ENCODE results near the gene ULK3. TPM values are rescaled to one million over a fixed set of nuclear protein-coding genes. Genes with fewer than 3 reads are reported as not detected.

ULK3 gene
- total RNA-seq, 1 experiment from 2014 or later, result 48.4 TPM

- ATAC-seq (no peak), DNase-seq (ENCODE audit: low read depth, low spot score) (no peak)
- Histone ChIP-seq H3K9me3 (ENCODE audit: control insufficient read depth in 1 of 2, insufficient read depth in 1 of 2, low read depth in 1 of 2, low read length in 2 of 2) (no peaks in the 10 kb centered on the region), H3K4me2 (ENCODE audit: low read length) (no peak overlapping the region), H4K20me1 (ENCODE audit: insufficient read depth) (peaks cover 9% of the 10 kb centered on the region; the same call in 1 of the 2 replicates), H3K36me3 (ENCODE audit: control insufficient read depth in 1 of 2, insufficient read depth in 2 of 2, low read length in 2 of 2) (peaks cover 0 to 4% of the 10 kb centered on the region in 2 experiments; a peak in 3 of 4 replicates), H3K4me1 (ENCODE audit: control insufficient read depth in 1 of 2, insufficient read depth in 2 of 2, low read length in 2 of 2) (peaks cover 0 to 4% of the 10 kb centered on the region in 2 experiments; a peak in 3 of 4 replicates), H3K79me2 (ENCODE audit: insufficient read depth, low read length) (peaks cover 44% of the 10 kb centered on the region), H2AFZ (ENCODE audit: low read depth, low read length, poor library complexity, severe bottlenecking) (no peak overlapping the region), H3K9ac (ENCODE audit: low read length) (no peak overlapping the region), H3K9me2 (ENCODE audit: insufficient read depth) (no peaks in the 10 kb centered on the region), H3K27ac (ENCODE audit: low read depth, low read length) (no peak overlapping the region), H3K4me3 (replicated peaks in 1 of 2; ENCODE audit: low read depth in 1 of 2, low read length in 2 of 2) (no peak overlapping the region), H3K27me3 (ENCODE audit: insufficient read depth, low read length) (no peaks in the 10 kb centered on the region)
- ChIA-PET CTCF (interaction anchor here (1.9 kb wide), 1 partner anchor 23 kb away, joined by 5 read pairs; no protein-coding TSS in a partner anchor), RAD21 (ENCODE audit: low non-redundant PET in 1 of 2, low total read pairs in 2 of 2, uncharacterized antibody in 2 of 2, unreplicated experiment in 2 of 2) (interaction anchor here in 1 of 2 experiments (1.0 kb wide), 1 partner anchor 23 kb away, joined by 3 read pairs; no protein-coding TSS in a partner anchor), POLR2A (interaction anchor here (1.3 kb wide), 1 partner anchor 334 kb away, joined by 3 read pairs; the partner anchor contains the start of gene UBL7)
- intact Hi-C loops (cut with micrococcal nuclease), result no loop called here
- BruUV-seq (replicated peaks), result no TSS peak
- TF ChIP-seq SP1 (IDR thresholded peaks at IDR 0.05; ENCODE audit: low read depth), result no peak
- no peak for TF ChIP-seq SRF (IDR thresholded peaks at IDR 0.05; ENCODE audit: low read depth)
- no peak for TF ChIP-seq ELF1 (IDR thresholded peaks at IDR 0.05; ENCODE audit: borderline replicate concordance, low read depth)
- no peak for TF ChIP-seq JUND (IDR thresholded peaks at IDR 0.05)
- no peak for TF ChIP-seq REST (IDR thresholded peaks at IDR 0.05; ENCODE audit: low read depth)
- TF ChIP-seq EZH2 (IDR thresholded peaks at IDR 0.05), result no peak
- TF ChIP-seq ZNF274 (IDR thresholded peaks at IDR 0.05; ENCODE audit: low read depth, low read length), result no peak
- no peak for TF ChIP-seq SIN3A (IDR thresholded peaks at IDR 0.05; ENCODE audit: low read depth)
- no peak for TF ChIP-seq YY1 (IDR thresholded peaks at IDR 0.05; ENCODE audit: extremely low read depth, insufficient replicate concordance, low read depth, low read length)
- TF ChIP-seq EZH2phosphoT487 (IDR thresholded peaks at IDR 0.05; ENCODE audit: borderline replicate concordance), result no peak
- TF ChIP-seq ZBTB33 (IDR thresholded peaks at IDR 0.05; ENCODE audit: extremely low read depth, insufficient replicate concordance, low read length), result no peak
- TF ChIP-seq TCF7L2 (IDR thresholded peaks at IDR 0.05; ENCODE audit: borderline replicate concordance, extremely low read depth, insufficient read depth, insufficient read length), result no peak
- TF ChIP-seq RAD21 (IDR thresholded peaks at IDR 0.05; ENCODE audit: low read depth), result no peak
- no peak for TF ChIP-seq EGR1 (IDR thresholded peaks at IDR 0.05; ENCODE audit: low read depth)
- no peak for TF ChIP-seq CTCF (IDR thresholded peaks at IDR 0.05 in 2 of 3, conservative IDR thresholded peaks at IDR 0.05 in 1 of 3; ENCODE audit: borderline replicate concordance in 1 of 3, insufficient read depth in 1 of 3, low read depth in 2 of 3, low read length in 2 of 3)
- TF ChIP-seq POLR2AphosphoS5 (IDR thresholded peaks at IDR 0.05; ENCODE audit: low read depth, low read length), result no peak
- TF ChIP-seq FOSL1 (IDR thresholded peaks at IDR 0.05; ENCODE audit: low read depth), result no peak
- TF ChIP-seq ZFX (IDR thresholded peaks at IDR 0.05), result no peak
- no peak for TF ChIP-seq ATF3 (IDR thresholded peaks at IDR 0.05)
Measured at GRCh38 chr15:74794248-74794969, 48.5 kb downstream of the ULK3 start.
